ENCODE measurements around the gene LHX3.

GRCh38 chr9:136213733-136214132, 8.8 kb upstream of the LHX3 start:
- TF ChIP-seq POLR2A (IDR thresholded peaks at IDR 0.05): no peak
- TF ChIP-seq, protein P1, sequence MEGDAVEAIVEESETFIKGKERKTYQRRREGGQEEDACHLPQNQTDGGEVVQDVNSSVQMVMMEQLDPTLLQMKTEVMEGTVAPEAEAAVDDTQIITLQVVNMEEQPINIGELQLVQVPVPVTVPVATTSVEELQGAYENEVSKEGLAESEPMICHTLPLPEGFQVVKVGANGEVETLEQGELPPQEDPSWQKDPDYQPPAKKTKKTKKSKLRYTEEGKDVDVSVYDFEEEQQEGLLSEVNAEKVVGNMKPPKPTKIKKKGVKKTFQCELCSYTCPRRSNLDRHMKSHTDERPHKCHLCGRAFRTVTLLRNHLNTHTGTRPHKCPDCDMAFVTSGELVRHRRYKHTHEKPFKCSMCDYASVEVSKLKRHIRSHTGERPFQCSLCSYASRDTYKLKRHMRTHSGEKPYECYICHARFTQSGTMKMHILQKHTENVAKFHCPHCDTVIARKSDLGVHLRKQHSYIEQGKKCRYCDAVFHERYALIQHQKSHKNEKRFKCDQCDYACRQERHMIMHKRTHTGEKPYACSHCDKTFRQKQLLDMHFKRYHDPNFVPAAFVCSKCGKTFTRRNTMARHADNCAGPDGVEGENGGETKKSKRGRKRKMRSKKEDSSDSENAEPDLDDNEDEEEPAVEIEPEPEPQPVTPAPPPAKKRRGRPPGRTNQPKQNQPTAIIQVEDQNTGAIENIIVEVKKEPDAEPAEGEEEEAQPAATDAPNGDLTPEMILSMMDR (IDR thresholded peaks at IDR 0.05): no peak
- TF ChIP-seq POLR2AphosphoS5 (IDR thresholded peaks at IDR 0.05): no peak

Measured in stomach (tissue), 4 donors.